Endometrial microvascular endothelial cells (primary cell): ENCODE results near the gene GTF3C1. TPM values are rescaled to one million over a fixed set of nuclear protein-coding genes. Genes with fewer than 3 reads are reported as not detected.

ENCODE experiments used
- in situ Hi-C: cut with HindIII; loops from 2 replicates; pipeline ENCODE4 v1.10.0; 2017; ENCODE audit warnings: low sequenced_read_pairs, low pct_unique_long_range_greater_than_20kb; ENCODE audit errors: inconsistent ontology term
- total RNA-seq: library from RNA; depleted of rRNA; stranded (reverse); fragments of >200 nt; gene quantifications from one replicate; pipeline ENCODE4 v1.2.3, GENCODE V29; 2015; ENCODE audit errors: inconsistent ontology term

Gene GTF3C1
- total RNA-seq, 1 donor from 2014 or later, result 68.9 TPM

DNA sequence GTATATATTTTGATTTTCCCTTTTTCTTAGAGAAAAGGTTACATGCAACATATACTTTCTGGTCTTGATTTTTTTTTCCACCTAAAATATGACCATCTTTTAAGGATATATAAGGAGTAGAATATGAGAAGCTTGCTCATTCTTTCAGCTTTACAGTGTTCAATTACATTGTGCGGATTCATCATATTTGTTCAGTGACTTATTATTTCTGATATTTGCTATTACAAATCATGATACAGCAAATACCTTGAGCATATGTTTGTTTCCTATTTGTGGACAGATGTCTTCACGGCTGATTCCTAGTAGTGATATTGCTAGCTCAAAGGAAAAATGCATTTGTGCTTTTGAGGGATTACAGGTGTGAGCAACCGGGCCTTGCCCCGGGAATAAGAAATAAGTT, 18.4 kb upstream of the GTF3C1 start:
- in situ Hi-C loops, result no loop called here

DNA sequence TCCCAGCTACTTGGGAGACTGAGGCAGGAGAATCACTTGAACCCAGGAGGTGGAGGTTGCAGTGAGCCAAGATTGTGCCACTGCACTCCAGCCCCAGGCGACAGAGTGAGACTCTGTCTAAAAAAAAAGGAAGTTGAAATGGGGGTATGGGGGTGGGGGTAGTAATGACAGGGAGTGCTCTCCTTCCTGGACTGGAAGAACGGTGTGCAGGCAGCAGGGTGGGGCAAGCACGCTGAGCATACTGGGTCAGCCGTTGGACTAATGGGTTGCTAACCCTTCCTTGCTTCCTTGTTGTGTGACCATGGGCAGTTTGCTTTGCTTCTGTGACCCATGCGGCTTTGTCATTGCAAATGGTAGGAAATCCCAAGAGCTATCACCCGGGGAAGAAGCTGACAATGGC, 16.7 kb upstream of the GTF3C1 start:
- in situ Hi-C loops, result no loop called here

DNA sequence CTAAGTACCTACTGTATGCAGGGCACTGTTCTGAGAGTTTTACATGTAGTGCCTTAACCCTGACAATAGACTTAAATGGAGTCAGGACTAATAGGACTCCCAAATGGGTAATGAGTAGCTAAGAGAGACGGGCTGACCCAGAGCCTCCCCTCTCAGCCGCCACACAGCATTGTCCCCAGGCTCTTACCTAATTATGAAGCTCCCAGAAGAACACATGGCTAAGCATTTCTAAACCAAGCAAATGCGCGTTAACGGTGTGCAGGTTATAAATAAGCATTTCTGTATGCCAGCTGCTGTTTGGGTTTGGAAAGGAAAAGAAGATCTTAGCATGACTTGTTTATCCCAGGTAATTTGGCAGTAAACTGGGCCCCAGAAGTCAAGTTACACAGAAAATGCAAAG, 14.5 kb upstream of the GTF3C1 start:
- in situ Hi-C loops, result no loop called here

DNA sequence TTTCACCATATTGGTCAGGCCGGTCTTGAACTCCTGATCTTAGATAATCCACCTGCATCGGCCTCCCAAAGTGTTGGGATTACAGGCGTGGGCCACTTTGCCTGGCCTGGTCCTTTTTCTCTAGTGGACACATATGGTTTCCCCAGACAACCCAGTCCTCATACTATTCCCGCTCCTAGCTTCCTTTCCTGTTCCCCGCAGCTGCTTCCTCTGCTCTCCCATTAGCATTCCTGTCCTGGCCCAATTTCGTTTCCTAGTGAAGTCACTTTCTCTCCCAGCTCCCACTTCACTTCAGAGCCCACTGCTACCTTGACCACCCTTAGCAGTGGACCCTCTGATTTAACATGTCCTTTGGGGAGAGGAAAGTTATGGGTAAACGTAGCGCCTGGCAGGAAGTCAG, 11.5 kb upstream of the GTF3C1 start:
- in situ Hi-C loops, result no loop called here

DNA sequence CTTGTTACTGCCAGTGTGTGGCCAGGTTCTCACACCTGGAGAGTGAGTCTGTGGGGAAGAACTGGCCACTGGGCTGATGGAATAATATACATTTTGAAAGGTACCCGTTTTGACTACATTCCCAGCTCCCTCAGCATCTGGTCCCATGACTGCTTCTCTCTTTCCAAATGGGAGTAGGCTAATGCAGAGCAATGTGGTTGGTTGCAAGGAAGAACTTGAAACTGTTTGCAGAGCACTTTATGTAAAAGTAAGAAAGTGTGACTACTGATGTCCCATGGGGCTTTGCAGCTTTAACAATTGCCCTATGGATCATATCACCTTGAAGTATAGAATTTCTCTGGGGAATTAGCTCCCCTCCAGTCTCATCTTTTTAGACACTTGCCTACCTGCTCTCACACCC, 9.2 kb upstream of the GTF3C1 start:
- in situ Hi-C loops, result no loop called here

DNA sequence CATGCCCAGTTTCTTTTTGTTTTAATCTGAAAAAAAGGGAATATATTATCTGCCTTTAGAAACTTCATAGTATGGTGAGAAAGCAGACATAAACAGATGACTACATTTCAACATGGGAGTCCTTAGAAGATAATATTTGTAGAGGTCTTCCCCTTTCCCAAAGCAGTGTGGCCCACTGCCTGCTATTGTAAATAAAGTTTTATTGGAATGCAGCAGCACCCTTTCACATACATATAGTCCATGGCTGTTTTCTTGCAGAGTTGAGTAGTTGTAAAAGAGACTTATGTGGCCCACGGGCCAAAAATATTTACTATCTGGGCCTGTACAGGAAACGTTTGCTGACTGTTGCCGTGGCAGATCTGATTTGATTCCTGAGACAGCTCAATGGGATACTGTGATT, 8.7 kb upstream of the GTF3C1 start:
- in situ Hi-C loops, result no loop called here

DNA sequence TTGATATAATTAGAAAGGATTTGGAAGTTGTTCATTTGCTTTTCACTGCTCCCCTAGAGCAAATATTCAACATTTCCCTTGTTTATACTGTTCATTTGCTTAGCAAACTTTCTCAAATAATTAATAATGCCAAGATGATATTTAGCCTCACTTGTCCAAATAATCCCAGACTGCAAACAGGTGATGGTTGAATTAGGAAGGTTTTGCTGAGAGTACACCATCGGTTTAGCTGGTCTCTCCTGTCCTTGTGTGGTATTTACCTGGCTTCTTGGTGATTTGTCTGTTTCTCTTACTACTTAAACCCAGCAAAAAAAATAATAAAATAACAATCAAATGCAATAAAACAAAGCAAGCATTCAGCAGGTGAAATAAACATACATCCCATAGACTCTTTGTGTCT, 6.8 kb upstream of the GTF3C1 start:
- in situ Hi-C loops, result no loop called here

DNA sequence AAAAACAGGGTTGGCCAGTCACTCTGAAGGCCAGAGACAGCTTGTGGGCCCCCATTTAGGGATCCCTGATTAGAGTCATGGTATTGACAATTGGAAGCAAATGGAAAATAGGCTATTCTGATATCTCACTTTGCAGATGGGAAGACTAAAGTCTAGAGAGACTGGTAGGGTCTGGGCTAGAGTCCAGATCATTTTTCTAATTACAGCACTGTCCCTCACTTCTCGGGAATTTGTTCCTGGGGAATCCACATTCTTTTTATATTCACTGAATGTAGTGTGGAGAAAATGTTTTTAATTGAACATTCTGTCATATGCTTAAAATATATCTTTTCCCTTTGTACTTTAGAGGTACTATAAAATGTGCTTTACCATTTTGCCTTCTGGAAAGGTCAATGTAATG, 1.3 kb upstream of the GTF3C1 start:
- in situ Hi-C loops, result no loop called here

DNA sequence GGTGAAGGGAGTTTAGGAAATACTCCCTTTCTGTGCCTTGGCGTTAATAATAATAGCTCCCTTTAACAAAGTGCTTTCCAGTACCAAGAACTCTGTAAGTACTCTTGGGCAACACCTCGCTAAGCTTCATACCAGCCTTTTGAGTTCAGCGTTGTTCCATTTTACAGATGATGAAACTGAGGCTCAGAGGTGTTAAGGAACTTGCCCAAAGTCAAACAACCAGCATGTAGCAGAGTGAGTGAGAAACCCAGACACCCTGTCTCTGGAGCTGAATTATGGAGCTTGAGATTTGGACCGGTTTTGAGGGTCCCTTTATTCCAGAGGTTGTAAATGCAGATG, 838 bp upstream of the GTF3C1 start:
- in situ Hi-C loops, result no loop called here

DNA sequence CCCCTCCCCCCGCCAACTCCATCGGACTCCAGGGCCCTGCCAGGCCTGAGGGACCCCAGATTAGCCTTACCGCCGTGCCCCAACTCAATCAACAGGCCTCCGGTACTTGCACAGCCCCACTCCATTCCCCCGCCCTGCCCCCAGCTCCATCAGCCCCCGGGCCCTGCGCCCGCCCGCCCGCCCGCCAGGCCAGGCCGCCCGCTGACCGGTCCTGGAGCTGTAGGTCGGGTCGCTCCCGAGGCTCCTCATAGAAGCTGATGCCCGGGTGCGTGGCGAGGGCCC, 308 bp downstream of the GTF3C1 start:
- in situ Hi-C loops, result no loop called here

DNA sequence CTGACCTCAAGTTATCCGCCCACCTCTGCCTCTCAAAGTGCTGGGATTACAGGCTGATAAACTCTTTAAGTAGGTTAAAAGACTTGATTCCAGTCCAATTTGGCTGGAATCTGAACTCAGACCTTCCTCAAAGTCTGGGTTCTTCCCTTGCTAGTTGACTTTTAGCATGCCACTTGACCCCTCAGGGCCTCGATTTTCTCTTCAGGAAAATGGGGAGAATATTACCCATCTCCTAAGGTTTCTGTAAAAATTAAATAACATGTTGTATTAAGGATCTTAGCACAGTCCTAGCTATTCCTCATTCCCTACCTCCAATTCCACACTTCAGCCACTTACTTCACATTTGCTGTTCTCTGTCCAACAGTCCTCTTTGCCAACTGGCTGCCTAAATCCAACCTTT, 1.9 kb downstream of the GTF3C1 start:
- in situ Hi-C loops, result no loop called here

DNA sequence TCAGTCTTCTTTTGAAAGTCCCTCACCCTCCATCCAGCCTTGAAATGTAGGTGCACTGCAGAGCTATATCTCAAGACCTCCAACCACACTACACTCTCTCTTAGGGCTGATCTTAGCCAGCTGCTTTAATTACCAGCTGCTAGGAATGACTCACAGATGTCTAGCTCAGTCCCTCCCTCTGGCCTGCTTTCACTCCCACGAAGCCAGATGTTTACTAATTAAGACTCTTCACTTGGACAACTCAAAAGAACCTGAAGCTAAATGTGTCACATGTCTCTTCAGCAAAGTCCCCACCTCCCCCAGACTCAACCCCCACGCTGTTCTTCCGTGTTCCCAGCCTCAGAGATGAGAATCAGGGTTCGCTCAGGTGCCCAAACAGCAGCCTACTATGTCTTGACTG, 2.6 kb downstream of the GTF3C1 start:
- in situ Hi-C loops, result no loop called here

DNA sequence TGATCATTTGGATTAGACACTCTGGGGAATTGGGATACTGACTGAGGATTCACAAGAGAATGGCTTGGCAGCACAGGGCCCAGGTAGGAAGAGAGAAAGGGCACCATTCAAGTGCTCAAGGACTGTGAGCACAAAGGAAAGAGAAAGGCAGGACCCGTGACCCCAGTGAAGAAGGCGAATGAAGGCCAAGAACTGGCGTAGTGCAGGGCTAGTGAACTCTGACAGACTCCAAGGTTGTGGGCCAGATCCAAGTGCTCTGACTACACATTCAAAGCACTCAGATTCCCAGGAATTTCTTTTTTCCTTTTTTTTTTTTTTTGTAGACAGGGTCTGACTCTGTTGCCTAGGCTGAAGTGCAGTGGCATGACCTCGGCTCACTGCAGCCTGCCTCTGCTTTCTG, 5.0 kb downstream of the GTF3C1 start:
- in situ Hi-C loops, result no loop called here

DNA sequence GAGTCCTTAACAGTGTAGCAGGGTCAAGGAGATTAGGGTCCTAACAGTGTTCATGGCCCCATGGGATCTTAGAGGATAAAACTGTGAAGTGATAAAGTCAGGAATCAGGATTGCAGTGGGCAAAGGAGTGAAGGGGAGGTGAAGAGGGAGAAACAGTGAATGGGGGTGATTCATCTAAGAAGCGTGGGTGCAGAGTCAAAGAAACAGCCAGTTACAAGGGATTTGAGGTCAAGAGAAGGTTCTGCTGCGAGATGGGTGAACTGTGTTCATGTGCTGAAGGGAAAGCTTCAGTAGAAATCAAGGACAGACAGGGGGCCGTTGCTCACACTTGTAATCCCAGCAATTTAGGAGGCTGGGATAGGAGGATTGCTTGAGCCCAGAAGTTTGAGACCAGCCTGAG, 5.9 kb downstream of the GTF3C1 start:
- in situ Hi-C loops, result no loop called here

DNA sequence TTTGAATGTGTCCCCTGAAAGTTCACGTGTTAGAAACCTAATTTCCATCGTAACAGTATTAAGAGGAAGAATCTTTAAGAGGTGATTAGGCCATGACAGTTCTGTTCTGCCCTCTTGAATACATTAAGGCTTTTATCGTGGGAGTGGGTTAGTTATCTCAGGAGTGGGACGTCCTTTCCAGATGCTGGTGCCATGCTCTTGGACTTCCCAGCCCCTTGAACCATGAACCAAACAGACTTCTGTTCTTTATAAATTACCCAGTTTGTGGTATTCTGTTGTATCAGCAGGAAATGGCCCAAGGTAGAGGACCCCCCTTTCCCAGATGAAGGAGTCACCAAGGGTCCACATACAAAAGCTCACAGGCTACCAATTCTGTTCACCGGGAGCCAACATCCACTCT, 10.1 kb downstream of the GTF3C1 start:
- in situ Hi-C loops, result no loop called here

DNA sequence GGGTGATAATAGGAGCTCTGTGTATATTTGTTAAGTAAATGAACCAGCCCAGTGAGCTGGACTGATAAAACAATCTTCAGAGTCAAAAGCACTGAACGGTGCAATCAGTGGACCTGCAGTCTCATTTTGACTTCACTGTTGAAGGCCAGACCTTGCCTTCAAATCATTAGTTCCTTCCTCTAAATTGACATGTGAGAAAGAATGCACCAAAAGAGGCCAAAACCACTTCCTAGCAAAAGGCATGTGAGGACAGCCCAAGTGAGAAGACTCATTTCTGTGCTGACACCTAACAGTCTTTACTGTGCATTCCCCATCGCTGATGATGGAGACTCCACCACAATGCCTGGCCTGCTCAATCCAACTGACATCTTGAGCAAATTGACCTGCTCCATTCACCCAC, 10.6 kb downstream of the GTF3C1 start:
- in situ Hi-C loops, result no loop called here

DNA sequence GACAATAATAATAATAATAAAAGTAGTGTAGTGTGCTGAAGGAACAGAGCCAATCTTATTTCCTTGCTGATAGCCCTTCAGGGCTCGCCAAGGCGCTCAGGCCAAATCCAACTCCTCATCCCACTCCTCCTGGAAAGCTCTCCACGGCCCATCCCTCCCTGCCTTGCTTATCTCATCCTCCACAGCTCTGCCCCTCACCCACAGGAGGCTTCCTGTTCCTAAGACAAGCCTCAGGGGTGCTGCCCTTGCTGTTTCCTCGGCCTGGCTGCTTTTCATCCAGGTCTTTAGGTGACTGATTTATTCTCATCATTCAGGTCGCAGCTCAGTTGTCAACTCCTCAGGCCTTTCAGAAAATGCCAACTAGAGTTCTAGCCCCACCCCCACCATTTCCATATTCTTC, 11.2 kb downstream of the GTF3C1 start:
- in situ Hi-C loops, result no loop called here

DNA sequence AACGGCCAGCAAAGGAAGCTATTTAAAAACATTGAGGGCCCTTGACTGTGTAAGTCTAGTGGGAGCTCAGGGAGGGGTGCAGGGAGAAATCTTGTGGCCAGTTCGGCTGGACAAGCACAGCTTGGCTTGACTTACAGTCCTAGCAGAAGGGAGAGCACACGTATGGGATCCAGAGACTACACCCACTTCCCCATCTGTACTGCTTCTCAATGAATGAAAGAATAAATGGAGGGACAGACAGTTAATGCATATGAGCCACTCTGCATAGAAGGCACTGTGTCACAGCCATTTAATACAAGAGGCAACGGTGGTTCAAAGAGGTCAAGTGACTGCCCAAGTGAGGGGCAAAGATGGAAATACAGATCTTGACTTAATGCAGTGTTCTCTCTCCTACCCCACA, 15.5 kb downstream of the GTF3C1 start:
- in situ Hi-C loops, result no loop called here

DNA sequence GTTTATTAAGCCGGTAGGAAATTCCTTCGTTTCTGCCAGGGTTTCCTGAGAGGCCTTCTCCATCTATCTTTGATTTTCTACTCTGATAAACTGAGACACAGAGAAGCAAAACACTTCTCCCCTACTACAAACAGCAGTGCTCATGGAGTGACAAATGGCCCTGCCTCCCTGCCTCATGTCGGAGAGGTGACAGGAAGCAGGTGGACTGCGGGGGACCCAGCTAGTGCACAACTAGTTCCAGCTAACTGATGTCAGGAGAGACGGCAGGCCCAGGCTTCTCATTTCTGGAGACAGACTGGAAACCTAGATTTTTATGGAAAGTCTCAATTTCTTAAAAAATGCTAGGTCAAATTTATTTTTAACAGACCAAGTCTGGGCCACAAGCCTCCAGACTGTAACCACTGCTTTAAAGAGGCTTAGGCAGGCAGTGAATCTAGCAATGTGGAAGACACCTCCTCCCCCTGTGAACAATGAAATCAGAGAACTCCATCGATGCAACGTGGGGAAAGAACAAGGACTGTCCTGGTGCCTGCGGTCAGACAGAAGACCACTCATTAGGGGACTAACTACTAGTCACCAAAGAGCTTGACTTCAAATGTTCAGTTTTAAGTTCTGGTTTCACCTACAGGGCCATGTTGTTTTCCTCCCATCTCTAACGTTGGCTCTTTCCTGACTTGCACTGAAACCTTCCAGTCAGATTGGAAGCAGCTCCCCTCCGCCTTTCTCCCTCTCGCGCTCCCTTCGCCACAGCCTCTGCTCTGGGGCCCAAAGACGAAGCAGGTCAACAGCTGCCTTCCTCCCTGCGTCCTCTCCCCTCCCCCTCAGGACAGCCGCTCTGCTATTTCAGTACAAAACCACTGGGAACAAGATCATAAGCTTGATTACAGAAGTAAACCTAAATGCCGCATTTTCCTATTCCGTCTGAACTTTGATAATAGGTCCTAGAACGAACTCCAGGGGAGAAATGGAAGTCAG, 17.6 kb downstream of the GTF3C1 start:
- in situ Hi-C loops, result no loop called here

DNA sequence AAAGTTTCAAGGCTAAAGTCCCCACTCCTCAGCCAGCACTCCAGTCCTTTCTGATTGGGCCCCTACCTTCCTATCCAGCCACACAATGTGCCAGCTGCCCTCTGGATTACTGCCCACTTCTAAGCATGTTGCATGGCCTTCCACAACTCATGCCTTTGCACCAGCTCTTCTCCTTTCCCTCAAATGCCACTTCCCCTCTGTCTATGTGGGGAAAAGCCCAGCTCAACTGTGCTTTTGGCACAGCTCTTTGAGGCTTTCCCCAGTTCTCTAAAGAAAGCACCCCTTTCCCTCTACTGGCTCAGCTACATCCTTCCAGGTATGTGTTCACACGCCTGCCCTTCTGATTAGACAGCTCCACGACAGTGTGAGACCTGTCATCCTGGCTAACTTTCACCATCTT, 18.5 kb downstream of the GTF3C1 start:
- in situ Hi-C loops, result no loop called here

DNA sequence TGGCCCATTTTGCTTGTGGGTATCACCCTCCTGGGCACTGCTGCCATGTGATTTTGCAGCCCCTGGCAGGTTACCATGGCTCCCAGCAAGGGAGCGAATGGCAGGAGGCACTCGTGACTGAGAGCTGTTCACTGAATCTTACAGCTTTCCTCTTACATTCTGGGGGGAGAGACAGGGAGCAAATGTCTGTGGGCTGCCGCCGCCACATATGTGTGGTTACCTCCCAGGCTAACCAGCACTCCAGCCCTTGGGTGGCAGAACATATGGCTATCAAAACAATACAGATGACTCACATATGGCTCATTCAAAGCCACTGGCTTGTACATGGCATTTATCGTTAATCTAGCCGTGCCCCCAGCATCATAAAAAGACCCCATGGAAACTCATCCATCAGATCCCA, 19.8 kb downstream of the GTF3C1 start:
- in situ Hi-C loops, result no loop called here
